Measurements from ENCODE around the gene NECTIN4. TPM values are rescaled to one million over a fixed set of nuclear protein-coding genes. Genes with fewer than 3 reads are reported as not detected.

Gene NECTIN4
- total RNA-seq, 1 donor from 2014 or later = not detected

- no peak for TF ChIP-seq CTCF (conservative IDR thresholded peaks at IDR 0.05)
- Mint-ChIP-seq H3K36me3 (ENCODE audit: low read depth) (no peaks in the 10 kb centered on the region), H3K27ac (ENCODE audit: unreplicated experiment) (no peak overlapping the region), H3K9me3 (no peaks in the 10 kb centered on the region), H3K4me1 (peaks cover 18% of the 10 kb centered on the region), H3K27me3 (ENCODE audit: low read depth) (no peaks in the 10 kb centered on the region), H3K4me3 (no peak overlapping the region)
- DNase-seq (ENCODE audit: low read depth, low spot score) = no peak
These were observed 4.2 kb downstream of the NECTIN4 start for GRCh38 chr1:161085165-161085564.

- no peak for TF ChIP-seq CTCF (conservative IDR thresholded peaks at IDR 0.05)
- no peaks in the 10 kb centered on the region for H3K9me3 Mint-ChIP-seq
- no peak overlapping the region for H3K4me3 Mint-ChIP-seq
- no peak for DNase-seq (ENCODE audit: low read depth, low spot score)
- H3K27ac Mint-ChIP-seq (ENCODE audit: unreplicated experiment) = no peak overlapping the region
- no peaks in the 10 kb centered on the region for H3K36me3 Mint-ChIP-seq (ENCODE audit: low read depth)
- no peaks in the 10 kb centered on the region for H3K27me3 Mint-ChIP-seq (ENCODE audit: low read depth)
- H3K4me1 Mint-ChIP-seq = peaks cover 22% of the 10 kb centered on the region
These were observed 4.8 kb downstream of the NECTIN4 start for GRCh38 chr1:161084597-161084988.

- Mint-ChIP-seq H3K36me3 (ENCODE audit: low read depth) (no peaks in the 10 kb centered on the region), H3K27me3 (ENCODE audit: low read depth) (no peaks in the 10 kb centered on the region), H3K27ac (ENCODE audit: unreplicated experiment) (no peak overlapping the region), H3K4me1 (peaks cover 25% of the 10 kb centered on the region), H3K4me3 (no peak overlapping the region), H3K9me3 (no peaks in the 10 kb centered on the region)
- no peak for DNase-seq (ENCODE audit: low read depth, low spot score)
- no peak for TF ChIP-seq CTCF (conservative IDR thresholded peaks at IDR 0.05)
These were observed 5.4 kb downstream of the NECTIN4 start for GRCh38 chr1:161083748-161084596.

GRCh38 chr1:161082996-161083747 is 6.2 kb downstream of the NECTIN4 start:
- Mint-ChIP-seq H3K27me3 (ENCODE audit: low read depth) (no peaks in the 10 kb centered on the region), H3K9me3 (no peaks in the 10 kb centered on the region), H3K4me1 (peaks cover 27% of the 10 kb centered on the region), H3K36me3 (ENCODE audit: low read depth) (no peaks in the 10 kb centered on the region), H3K4me3 (no peak overlapping the region), H3K27ac (ENCODE audit: unreplicated experiment) (peak overlapping the region; percentile 60)
- no peak for DNase-seq (ENCODE audit: low read depth, low spot score)
- TF ChIP-seq CTCF (conservative IDR thresholded peaks at IDR 0.05) = no peak

GRCh38 chr1:161082483-161082882 is 6.9 kb downstream of the NECTIN4 start:
- DNase-seq (ENCODE audit: low read depth, low spot score) = no peak
- no peaks in the 10 kb centered on the region for H3K36me3 Mint-ChIP-seq (ENCODE audit: low read depth)
- H3K4me1 Mint-ChIP-seq = peaks cover 27% of the 10 kb centered on the region
- no peak overlapping the region for H3K4me3 Mint-ChIP-seq
- TF ChIP-seq CTCF (conservative IDR thresholded peaks at IDR 0.05) = no peak
- no peak overlapping the region for H3K27ac Mint-ChIP-seq (ENCODE audit: unreplicated experiment)
- no peaks in the 10 kb centered on the region for H3K27me3 Mint-ChIP-seq (ENCODE audit: low read depth)
- no peaks in the 10 kb centered on the region for H3K9me3 Mint-ChIP-seq
